Uterus (tissue), 2 donors: Measurements from ENCODE around the gene PIPOX.

Source experiments
- POLR2A ChIP-seq, 2 donors: fragments of 450-650 bp; IDR thresholded peaks; one replicate each; pipeline ENCODE4 v1.6.1; 2016; ENCODE audit warnings: antibody characterized with exemption in 2 of 2, mild to moderate bottlenecking in 1 of 2, moderate library complexity in 1 of 2
- TF ChIP-seq, protein P1 (sequence below), 4 experiments: fragments of 200-600 bp in 2 of 4; fragments of 450-650 bp in 2 of 4; sonication (generic) in 2 of 4; IDR thresholded peaks; one replicate each; pipeline ENCODE4 v1.5.1; 2016 to 2019; ENCODE audit warnings: antibody characterized with exemption in 4 of 4, mild to moderate bottlenecking in 2 of 4, moderate library complexity in 1 of 4

DNA sequence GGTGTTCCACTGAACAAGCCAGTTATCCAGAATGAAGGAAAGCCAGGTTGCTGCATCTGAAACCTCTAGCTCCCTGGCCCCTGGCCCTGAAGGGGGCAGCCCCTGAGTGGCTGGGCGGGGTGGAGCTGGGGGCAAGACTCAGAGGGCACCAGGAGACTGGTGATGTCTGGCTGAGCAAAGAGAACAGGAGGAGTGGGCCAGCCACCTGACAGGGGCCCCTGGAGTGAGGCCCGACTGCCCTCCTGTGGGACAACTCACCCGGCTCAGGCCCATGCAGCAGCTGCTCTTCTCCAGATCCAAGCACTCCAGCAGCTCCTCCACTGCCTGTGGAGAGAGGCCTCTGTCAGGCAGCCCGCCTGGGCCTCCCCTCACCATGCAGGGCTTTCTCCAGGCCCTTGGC, 60.4 kb downstream of the PIPOX start:
- TF ChIP-seq, protein P1, sequence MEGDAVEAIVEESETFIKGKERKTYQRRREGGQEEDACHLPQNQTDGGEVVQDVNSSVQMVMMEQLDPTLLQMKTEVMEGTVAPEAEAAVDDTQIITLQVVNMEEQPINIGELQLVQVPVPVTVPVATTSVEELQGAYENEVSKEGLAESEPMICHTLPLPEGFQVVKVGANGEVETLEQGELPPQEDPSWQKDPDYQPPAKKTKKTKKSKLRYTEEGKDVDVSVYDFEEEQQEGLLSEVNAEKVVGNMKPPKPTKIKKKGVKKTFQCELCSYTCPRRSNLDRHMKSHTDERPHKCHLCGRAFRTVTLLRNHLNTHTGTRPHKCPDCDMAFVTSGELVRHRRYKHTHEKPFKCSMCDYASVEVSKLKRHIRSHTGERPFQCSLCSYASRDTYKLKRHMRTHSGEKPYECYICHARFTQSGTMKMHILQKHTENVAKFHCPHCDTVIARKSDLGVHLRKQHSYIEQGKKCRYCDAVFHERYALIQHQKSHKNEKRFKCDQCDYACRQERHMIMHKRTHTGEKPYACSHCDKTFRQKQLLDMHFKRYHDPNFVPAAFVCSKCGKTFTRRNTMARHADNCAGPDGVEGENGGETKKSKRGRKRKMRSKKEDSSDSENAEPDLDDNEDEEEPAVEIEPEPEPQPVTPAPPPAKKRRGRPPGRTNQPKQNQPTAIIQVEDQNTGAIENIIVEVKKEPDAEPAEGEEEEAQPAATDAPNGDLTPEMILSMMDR (IDR thresholded peaks at IDR 0.05), result no peak
- no peak for TF ChIP-seq POLR2A (IDR thresholded peaks at IDR 0.05)
